GM21717 (cell line): Measurements from ENCODE around the gene AATF.

ENCODE experiments used
- ATAC-seq: cut with Tn5 transposase; IDR thresholded peaks from one replicate; pipeline ENCODE4 v1.9.1; 2021; ENCODE audit warnings: mild to moderate bottlenecking, moderate library complexity; ENCODE audit not compliant: unreplicated experiment

The AATF gene

DNA sequence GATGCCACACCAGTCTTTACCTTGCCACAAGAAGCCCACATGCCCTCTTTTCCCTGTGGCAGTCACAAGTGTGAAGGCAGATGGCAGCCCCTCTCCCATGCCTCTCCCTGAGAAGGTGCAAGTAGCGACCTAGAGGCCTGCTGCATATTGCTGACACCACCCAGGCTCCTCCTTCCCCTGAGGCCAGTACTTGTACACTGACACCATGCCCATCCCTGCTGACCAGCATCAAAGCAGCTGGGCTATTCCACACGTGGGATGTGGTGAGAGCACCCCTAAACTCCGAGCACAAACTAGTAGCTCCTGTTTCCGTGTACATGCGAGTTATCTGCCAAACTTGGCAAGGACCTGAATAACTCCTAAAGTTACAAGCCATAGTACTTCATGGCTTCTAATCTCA lies 149.4 kb downstream of the AATF start:
- ATAC-seq: no peak

DNA sequence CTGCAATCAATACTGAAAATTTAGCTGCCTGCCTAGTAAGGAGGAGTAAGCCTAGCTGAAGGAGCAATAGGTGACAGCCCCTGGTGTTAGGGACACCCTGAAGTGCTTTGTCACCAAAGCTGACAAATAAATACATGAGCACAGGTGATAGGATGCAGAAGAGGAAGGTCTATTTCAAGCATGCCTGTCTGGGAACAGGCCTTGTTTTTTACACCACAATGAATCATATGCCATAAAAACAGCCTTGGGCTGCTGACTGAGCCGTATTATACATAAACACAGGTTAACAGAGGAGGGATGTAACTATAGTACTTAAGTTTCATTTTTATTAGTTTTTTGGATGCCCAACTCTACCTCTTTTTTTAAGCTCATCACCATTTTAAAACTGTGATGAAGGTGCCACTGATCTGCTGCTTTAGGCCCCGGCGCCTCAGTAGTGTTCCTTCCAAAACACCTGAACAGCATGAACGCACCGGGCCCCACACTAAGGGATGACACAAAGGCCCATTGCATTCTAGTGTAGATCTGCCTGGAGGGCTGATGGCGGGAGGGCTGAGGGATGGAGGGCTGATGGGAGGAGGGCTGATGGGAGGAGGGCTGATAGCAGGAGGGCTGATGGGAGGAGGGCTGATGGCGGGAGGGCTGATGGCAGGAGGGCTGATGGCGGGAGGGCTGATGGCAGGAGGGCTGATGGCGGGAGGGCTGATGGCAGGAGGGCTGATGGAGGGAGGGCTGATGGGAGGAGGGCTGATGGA lies 150.3 kb downstream of the AATF start:
- no peak for ATAC-seq

DNA sequence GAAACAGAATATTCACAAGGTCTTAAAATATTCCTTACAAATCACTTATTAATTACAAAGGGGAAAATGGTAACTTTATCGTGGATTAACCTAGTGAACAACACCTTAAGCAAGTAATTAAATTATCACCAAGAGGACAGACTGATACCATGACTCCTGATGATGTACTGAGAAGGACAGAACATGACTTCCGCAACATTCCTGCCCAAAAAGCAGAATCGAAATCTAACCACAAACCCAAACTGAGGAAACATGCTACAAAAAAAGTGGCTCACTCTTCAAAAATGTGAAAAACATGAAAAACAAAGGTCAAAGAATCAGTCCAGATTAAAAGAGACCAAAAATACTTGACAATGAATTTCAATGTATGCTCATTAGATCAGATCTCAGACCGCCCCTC lies 151.5 kb downstream of the AATF start:
- no peak for ATAC-seq

DNA sequence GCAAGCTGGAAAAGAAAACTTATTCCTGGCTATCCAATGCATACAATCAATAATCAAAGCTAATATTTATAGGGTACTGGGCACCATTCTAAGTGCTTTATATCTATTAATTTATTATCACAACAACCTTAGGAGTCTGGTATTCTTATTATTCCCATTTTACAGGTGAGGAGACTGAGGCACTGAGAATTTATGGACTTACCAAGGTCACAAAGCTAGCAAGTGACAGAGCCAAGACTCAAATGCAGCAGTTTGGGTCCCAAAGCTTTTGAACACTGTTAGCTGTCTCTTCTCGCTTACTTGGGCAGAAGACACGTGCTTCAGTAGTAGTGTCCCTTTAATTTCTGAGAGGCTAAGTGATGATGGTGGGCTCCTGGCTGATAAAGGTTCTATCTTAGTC lies 152.6 kb downstream of the AATF start:
- ATAC-seq: no peak

DNA sequence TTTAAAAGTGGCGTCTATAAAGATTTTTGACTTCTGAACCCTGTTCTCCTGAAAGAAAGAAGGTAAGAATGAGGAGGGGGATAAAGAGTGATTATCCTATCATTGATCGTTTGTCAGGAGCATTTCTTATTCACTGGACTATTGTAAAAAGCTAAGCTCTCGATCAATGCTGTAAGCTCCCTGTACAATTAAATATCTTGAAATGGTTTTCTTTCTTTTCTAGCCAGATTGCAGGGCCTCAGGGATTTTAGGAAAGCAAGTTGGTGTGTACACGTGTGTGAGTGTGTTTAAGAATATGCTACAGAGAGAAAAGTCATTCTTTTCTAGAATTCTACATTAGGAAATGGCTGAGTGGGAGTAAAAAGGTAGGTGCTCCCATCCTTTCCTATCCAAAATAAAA lies 154.5 kb downstream of the AATF start:
- ATAC-seq: no peak

DNA sequence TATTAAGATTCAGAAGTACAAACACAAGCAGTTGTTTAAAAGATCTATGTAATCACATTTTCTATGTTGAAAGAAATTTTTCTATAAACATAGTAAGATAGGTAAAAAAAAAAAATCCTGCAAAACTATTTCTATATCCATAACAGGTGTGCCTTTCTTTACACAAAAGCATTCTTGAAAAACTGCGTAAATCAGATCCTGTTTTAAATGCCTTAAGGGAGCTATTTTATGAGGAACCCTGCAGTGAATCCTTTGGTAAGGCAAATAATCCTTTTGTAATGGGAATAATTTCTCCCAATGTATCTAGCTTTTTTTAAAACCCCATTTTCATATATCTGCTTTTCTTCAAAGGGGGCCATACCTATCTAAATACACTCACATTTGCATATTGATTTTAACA lies 157.3 kb downstream of the AATF start:
- no peak for ATAC-seq
